Cardiac muscle cell (in vitro differentiated cells and primary cell): ENCODE measurements around the gene U2AF2. TPM values are rescaled to one million over a fixed set of nuclear protein-coding genes. Genes with fewer than 3 reads are reported as not detected.
A peak's percentile ranks its signal among the peaks of the same experiment; 100 is the strongest.

Experiments
- DNase-seq, 2 donors: peaks; one replicate each; pipeline versions ENCODE4 v3.0.0 to v3.0.0-alpha.2; 2010 to 2017; ENCODE audit warnings: low read depth in 1 of 2, low spot score in 1 of 2
- H3K27ac ChIP-seq: fragments of 200-600 bp; sonication (generic); 2 replicates; pipeline ENCODE4 v1.5.1; 2016
- H3K27me3 ChIP-seq: fragments of 200-600 bp; sonication (generic); 2 replicates; pipeline ENCODE4 v1.6.0; 2016; ENCODE audit warnings: control low read depth
- H3K36me3 ChIP-seq: fragments of 200-600 bp; sonication (generic); 2 replicates; pipeline ENCODE4 v1.5.1; 2016; ENCODE audit warnings: control low read depth
- H3K4me1 ChIP-seq: fragments of 200-600 bp; sonication (generic); 2 replicates; pipeline ENCODE4 v1.8.1; 2017; ENCODE audit warnings: low read depth, mild to moderate bottlenecking, mixed run types
- H3K4me3 ChIP-seq: fragments of 200-600 bp; sonication (generic); 2 replicates; pipeline ENCODE4 v1.5.1; 2016; ENCODE audit warnings: mild to moderate bottlenecking
- H3K9me3 ChIP-seq: fragments of 200-600 bp; sonication (generic); 2 replicates; pipeline ENCODE4 v1.5.1; 2017; ENCODE audit warnings: low read depth, mild to moderate bottlenecking, control low read depth
- polyA plus RNA-seq: library from polyadenylated mRNA; unstranded; fragments of >200 nt; fragmentation: Nextera tagmentation; extraction: Ambion mirVana; gene quantifications from 2 replicates; pipeline ENCODE4 v1.2.1, GENCODE V29; 2016
- total RNA-seq: library from RNA; depleted of rRNA; stranded (reverse); fragments of >200 nt; gene quantifications from 2 replicates; pipeline ENCODE4 v1.2.3, GENCODE V29; 2016
- TF ChIP-seq, protein P1 (sequence below): IDR thresholded peaks from 2 replicates; pipeline ENCODE4 v1.5.1; 2012; ENCODE audit warnings: low read depth, mild to moderate bottlenecking, low read length

Gene U2AF2
- total and polyA plus RNA-seq, 2 experiments from 2014 or later: 13.4 to 187 TPM

GRCh38 chr19:55703790-55704215 is 49.0 kb downstream of the U2AF2 start:
- peak in 1 of 2 donors; percentile 38 for DNase-seq
- TF ChIP-seq, protein P1, sequence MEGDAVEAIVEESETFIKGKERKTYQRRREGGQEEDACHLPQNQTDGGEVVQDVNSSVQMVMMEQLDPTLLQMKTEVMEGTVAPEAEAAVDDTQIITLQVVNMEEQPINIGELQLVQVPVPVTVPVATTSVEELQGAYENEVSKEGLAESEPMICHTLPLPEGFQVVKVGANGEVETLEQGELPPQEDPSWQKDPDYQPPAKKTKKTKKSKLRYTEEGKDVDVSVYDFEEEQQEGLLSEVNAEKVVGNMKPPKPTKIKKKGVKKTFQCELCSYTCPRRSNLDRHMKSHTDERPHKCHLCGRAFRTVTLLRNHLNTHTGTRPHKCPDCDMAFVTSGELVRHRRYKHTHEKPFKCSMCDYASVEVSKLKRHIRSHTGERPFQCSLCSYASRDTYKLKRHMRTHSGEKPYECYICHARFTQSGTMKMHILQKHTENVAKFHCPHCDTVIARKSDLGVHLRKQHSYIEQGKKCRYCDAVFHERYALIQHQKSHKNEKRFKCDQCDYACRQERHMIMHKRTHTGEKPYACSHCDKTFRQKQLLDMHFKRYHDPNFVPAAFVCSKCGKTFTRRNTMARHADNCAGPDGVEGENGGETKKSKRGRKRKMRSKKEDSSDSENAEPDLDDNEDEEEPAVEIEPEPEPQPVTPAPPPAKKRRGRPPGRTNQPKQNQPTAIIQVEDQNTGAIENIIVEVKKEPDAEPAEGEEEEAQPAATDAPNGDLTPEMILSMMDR: peak; percentile 56

DNA sequence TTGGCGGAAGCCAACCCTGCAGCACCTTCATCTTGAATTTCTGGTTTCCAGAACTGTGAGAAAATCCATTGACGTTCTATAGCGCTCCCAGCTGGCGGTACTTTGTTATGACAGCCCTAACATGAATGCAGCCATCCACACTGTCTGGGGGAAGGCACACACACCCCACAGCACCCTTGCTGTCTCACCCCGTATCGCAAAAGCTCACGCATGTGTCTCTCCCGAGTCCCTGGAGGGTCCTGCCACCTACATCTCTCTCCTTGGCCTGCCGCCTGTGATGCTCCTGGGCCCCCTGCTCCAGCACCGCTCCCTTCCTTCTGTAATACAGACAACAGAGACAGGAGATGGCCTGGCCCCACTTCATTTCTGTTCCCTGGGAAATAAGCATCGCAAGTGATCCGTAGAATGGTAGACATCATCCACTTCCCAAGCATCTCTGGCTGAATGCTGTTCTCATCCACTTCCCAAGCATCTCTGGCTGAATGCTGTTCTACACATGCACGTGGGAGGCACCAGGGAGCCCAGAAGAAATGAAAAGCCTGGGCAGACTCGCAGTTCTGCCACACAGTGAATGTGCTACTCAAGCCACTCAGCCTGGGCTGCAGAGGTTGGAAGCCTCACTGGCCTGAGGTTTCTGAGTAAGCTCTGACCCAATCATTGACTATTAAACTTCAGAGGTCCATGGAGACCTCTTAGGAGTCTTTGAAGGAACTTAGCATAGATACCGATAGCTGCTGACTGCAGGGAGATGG is 49.8 kb downstream of the U2AF2 start:
- H3K36me3 ChIP-seq: no peaks in the 10 kb centered on the region
- H3K9me3 ChIP-seq: no peaks in the 10 kb centered on the region
- no peak overlapping the region for H3K4me3 ChIP-seq
- no peaks in the 10 kb centered on the region for H3K4me1 ChIP-seq
- no peak for DNase-seq
- H3K27me3 ChIP-seq: no peaks in the 10 kb centered on the region
- no peak overlapping the region for H3K27ac ChIP-seq
- TF ChIP-seq, protein P1: no peak

More at GRCh38 chr19:55703790-55704215, 49.0 kb downstream of the U2AF2 start:
- Histone ChIP-seq H3K36me3 (no peaks in the 10 kb centered on the region), H3K27me3 (no peaks in the 10 kb centered on the region), H3K9me3 (no peaks in the 10 kb centered on the region), H3K4me1 (no peaks in the 10 kb centered on the region), H3K4me3 (no peak overlapping the region), H3K27ac (no peak overlapping the region)

DNA sequence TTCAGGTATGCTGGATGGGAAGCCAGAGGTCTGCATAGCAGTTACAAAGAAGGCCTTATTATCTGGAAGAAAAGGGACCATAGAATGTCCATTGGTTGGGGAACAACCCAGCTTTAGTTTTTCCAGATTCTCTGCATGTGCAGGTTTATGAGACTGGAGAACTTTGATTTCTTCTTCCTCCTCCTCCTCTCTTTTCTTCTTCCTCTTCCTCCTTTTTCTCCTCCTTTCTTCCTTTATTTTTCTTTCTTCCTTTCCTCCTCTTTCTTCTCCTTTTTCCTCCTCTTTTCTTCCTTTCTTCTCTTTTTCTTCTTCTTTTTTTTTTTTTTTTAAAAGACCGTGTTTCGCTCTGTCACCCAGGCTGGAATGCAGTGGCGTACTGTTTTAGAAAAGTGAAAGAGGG is 51.1 kb downstream of the U2AF2 start:
- Histone ChIP-seq H3K36me3 (no peaks in the 10 kb centered on the region), H3K4me3 (no peak overlapping the region), H3K27me3 (no peaks in the 10 kb centered on the region), H3K9me3 (no peaks in the 10 kb centered on the region), H3K4me1 (no peaks in the 10 kb centered on the region), H3K27ac (no peak overlapping the region)
- no peak for DNase-seq
- TF ChIP-seq, protein P1: no peak

- no peak overlapping the region for H3K4me3 ChIP-seq
- H3K9me3 ChIP-seq: no peaks in the 10 kb centered on the region
- DNase-seq: no peak
- no peaks in the 10 kb centered on the region for H3K27me3 ChIP-seq
- TF ChIP-seq, protein P1: no peak
- no peaks in the 10 kb centered on the region for H3K4me1 ChIP-seq
- H3K36me3 ChIP-seq: no peaks in the 10 kb centered on the region
- H3K27ac ChIP-seq: no peak overlapping the region
Observed at GRCh38 chr19:55711719-55712118, 56.9 kb downstream of the U2AF2 start.

- H3K9me3 ChIP-seq: no peaks in the 10 kb centered on the region
- TF ChIP-seq, protein P1: no peak
- H3K4me1 ChIP-seq: no peaks in the 10 kb centered on the region
- no peak overlapping the region for H3K4me3 ChIP-seq
- no peak for DNase-seq
- H3K36me3 ChIP-seq: no peaks in the 10 kb centered on the region
- H3K27ac ChIP-seq: no peak overlapping the region
- H3K27me3 ChIP-seq: no peaks in the 10 kb centered on the region
Observed at GRCh38 chr19:55712804-55713631, 58.2 kb downstream of the U2AF2 start.
